SU-DHL-6 (cell line): ENCODE data around the gene HOXA7.

Experiments
- CTCF ChIP-seq: fragments of 200-600 bp; sonication (generic); IDR thresholded peaks from one replicate; pipeline ENCODE4 v1.5.1; 2017; ENCODE audit warnings: antibody characterized with exemption, mild to moderate bottlenecking, low read length, moderate library complexity; ENCODE audit not compliant: insufficient read depth, poor library complexity, severe bottlenecking
- EZH2phosphoT487 ChIP-seq: fragments of 200-600 bp; sonication (generic), shearing (Covaris generic); conservative IDR thresholded peaks from 2 replicates; pipeline ENCODE4 v1.6.1; 2018; ENCODE audit warnings: mild to moderate bottlenecking, antibody characterized with exemption, low read length, moderate library complexity, mixed read lengths

GRCh38 chr7:27176524-27176845 is 20.0 kb upstream of the HOXA7 start:
- no peak for TF ChIP-seq CTCF
- no peak for TF ChIP-seq EZH2phosphoT487
